Common myeloid progenitor, CD34-positive (primary cell): ENCODE results near the gene ATXN1.

Source experiments
- CTCF ChIA-PET: fragments of 350-600 bp; sonication (Branson Sonifier 250); formaldehyde crosslinking; loops from one replicate; lab custom pipeline; 2021; ENCODE audit warnings: antibody characterized with exemption; lab: Charles Lee
- POLR2A ChIA-PET: fragments of 350-600 bp; sonication (Branson Sonifier 250); formaldehyde crosslinking; loops from one replicate; lab custom pipeline; 2021; ENCODE audit warnings: antibody characterized with exemption; lab: Charles Lee
- DNase-seq, 3 donors: peaks; one replicate each; pipeline versions ENCODE4 v3.0.0 to v3.0.0-alpha.2; 2013
- H3K27ac ChIP-seq, 2 experiments: 1 replicate in 1 of 2; 2 replicates in 1 of 2; pipeline ENCODE4 v1.7.0; 2013; ENCODE audit warnings: inconsistent platforms in 2 of 2, low read length in 2 of 2, mild to moderate bottlenecking in 2 of 2, low read depth in 1 of 2, moderate library complexity in 1 of 2; ENCODE audit not compliant: severe bottlenecking in 2 of 2, insufficient read depth in 1 of 2, poor library complexity in 1 of 2
- H3K27me3 ChIP-seq, 5 experiments: replicated peaks in 2 of 5; 1 replicate in 3 of 5; 2 replicates in 2 of 5; pipeline versions ENCODE4 v1.6.1 to v1.7.0; 2013; ENCODE audit warnings: low read length in 4 of 5, mild to moderate bottlenecking in 2 of 5, moderate library complexity in 2 of 5, inconsistent platforms in 1 of 5; ENCODE audit not compliant: insufficient read depth in 5 of 5, control insufficient read depth in 4 of 5
- H3K36me3 ChIP-seq, 4 experiments: 1 replicate in 2 of 4; 2 replicates in 2 of 4; pipeline versions ENCODE4 v1.6.1 to v1.7.0; 2013; ENCODE audit warnings: low read length in 3 of 4, control low read depth in 1 of 4, mild to moderate bottlenecking in 1 of 4; ENCODE audit not compliant: control insufficient read depth in 4 of 4, insufficient read depth in 4 of 4
- H3K4me1 ChIP-seq, 4 experiments: 1 replicate in 3 of 4; 2 replicates in 1 of 4; pipeline versions ENCODE4 v1.6.1 to v1.7.1; 2013; ENCODE audit warnings: low read length in 3 of 4, mild to moderate bottlenecking in 3 of 4, control low read depth in 1 of 4, inconsistent platforms in 1 of 4, moderate library complexity in 1 of 4; ENCODE audit not compliant: control insufficient read depth in 4 of 4, insufficient read depth in 4 of 4; ENCODE audit errors: control extremely low read depth in 1 of 4
- H3K4me3 ChIP-seq, 7 experiments: 1 replicate in 4 of 7; 2 replicates in 3 of 7; pipeline versions ENCODE4 v1.5.1 to v1.7.0; 2013; ENCODE audit warnings: mild to moderate bottlenecking in 7 of 7, low read length in 6 of 7, moderate library complexity in 6 of 7, inconsistent platforms in 2 of 7, low read depth in 2 of 7, control low read depth in 1 of 7; ENCODE audit not compliant: insufficient read depth in 4 of 7, control insufficient read depth in 1 of 7; ENCODE audit errors: extremely low read depth in 1 of 7
- H3K9me3 ChIP-seq, 5 experiments: 1 replicate in 4 of 5; 2 replicates in 1 of 5; pipeline versions ENCODE4 v1.6.1 to v1.7.1; 2013; ENCODE audit warnings: low read length in 4 of 5, mild to moderate bottlenecking in 2 of 5, inconsistent platforms in 1 of 5, low read depth in 1 of 5, moderate library complexity in 1 of 5; ENCODE audit not compliant: control insufficient read depth in 4 of 5, insufficient read depth in 2 of 5; ENCODE audit errors: control extremely low read depth in 1 of 5
- WGBS: methylation state at CpG from one replicate; pipeline ENCODE4 v1.1.5; 2013; ENCODE audit not compliant: insufficient coverage; 5-methylcytosine and 5-hydroxymethylcytosine counted together

The ATXN1 gene

DNA sequence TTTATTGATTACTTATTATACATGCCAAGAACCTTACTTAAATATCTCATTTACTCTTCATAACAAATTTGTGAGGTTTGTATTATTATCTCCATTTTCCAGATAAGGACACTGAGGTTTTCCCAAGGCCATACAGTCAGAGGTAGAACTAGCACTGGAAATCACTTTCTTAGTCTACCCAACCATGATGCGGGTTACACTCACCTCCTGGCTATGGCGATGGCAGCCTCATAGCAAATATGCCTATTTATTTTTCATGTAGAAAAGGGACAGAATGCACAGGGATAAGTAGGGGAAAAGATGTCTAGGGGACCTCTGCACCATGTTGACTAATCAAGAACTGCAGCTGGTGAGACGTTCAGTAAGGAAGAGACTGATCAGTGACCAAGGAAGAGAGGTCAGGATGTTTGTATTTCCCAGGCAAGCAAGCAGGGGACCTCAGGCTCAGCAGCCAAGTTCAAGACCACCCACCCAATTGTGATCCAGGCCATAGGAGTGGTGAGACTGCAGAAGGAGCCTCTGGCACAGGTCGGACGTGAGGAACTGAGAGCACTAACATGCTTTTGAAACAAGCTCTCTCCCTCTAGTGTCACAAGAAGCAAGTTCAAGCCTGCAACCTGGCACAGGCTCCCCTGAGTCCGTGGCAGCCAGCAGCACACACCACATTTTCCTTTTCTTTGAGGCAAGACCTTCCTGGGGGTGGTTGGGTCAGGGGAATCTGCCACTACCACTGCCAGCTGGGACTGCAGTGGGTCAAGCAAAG is 425.0 kb downstream of the ATXN1 start:
- H3K36me3 ChIP-seq, result no peaks in the 10 kb centered on the region
- POLR2A ChIA-PET, result no interaction called here
- no peaks in the 10 kb centered on the region for H3K9me3 ChIP-seq
- H3K27ac ChIP-seq, result no peak overlapping the region
- CTCF ChIA-PET, result interaction anchor here (0.6 to 1.3 kb wide), 3 partner anchors 15 to 73 kb away, joined by 3 to 6 read pairs (median 3); no protein-coding TSS in a partner anchor
- H3K4me1 ChIP-seq, result peaks cover 2 to 13% (median 8%) of the 10 kb centered on the region in 4 experiments
- no peak for DNase-seq
- H3K4me3 ChIP-seq, result no peak overlapping the region
- WGBS, result 97% methylated on average over 6 of the region's 6 CpGs
- H3K27me3 ChIP-seq, result no peaks in the 10 kb centered on the region

DNA sequence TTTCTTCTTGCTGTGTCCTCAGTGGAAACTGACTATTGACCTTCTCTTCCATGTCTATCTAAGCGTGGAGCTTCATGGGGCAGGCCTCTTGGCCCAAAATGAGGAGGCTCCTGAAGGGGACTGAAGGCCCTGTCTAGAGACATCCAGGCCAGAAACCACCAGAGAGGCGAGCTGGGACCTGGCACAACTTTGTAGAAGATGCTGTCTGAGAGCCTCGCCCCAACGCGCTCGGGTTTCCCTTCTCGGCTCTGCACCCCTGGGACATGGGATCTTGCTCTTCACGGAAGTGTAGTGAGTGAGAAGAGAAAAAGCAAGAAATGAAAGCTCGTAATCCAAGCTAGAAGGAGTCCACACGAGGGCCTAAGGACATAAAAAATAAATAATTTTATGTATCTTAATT is 426.1 kb downstream of the ATXN1 start:
- H3K27ac ChIP-seq, result no peak overlapping the region
- no peaks in the 10 kb centered on the region for H3K9me3 ChIP-seq
- H3K27me3 ChIP-seq, result no peaks in the 10 kb centered on the region
- POLR2A ChIA-PET, result no interaction called here
- no peaks in the 10 kb centered on the region for H3K36me3 ChIP-seq
- peaks cover 2 to 13% (median 8%) of the 10 kb centered on the region in 4 experiments for H3K4me1 ChIP-seq
- CTCF ChIA-PET, result interaction anchor here (0.9 to 4.5 kb wide), 5 partner anchors 11 to 751 kb away, joined by 3 to 46 read pairs (median 4); no protein-coding TSS in a partner anchor
- DNase-seq, result no peak
- no peak overlapping the region for H3K4me3 ChIP-seq
- 90% methylated on average over 7 of the region's 10 CpGs for WGBS

DNA sequence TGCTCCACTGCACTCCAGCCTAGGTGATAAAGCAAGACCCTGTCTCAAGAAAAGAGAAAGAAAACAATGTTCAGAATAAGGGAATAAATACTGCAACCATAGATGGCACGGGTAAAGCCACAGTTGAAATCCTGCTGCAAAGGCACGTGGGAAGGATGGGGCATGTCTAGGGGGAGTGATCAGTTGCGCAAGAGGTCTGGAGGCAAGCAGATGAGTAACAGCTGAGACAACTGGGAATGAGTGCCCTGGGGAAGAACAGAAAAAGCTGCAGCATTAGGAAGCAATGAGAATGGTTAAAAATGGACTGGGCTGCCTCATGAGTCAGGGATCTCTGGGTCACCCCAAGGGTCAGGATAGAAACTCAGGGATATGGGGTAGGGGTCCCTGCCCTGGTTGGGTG is 426.6 kb downstream of the ATXN1 start:
- no peak overlapping the region for H3K27ac ChIP-seq
- no peak overlapping the region for H3K4me3 ChIP-seq
- WGBS, result 83% methylated on average over 3 of the region's 3 CpGs
- ChIA-PET CTCF (interaction anchor here (0.9 to 4.5 kb wide), 7 partner anchors 12 to 752 kb away, joined by 3 to 46 read pairs (median 4); no protein-coding TSS in a partner anchor), POLR2A (interaction anchor here (0.6 kb wide), 1 partner anchor 634 kb away, joined by 5 read pairs; no protein-coding TSS in a partner anchor)
- no peak for DNase-seq
- H3K36me3 ChIP-seq, result no peaks in the 10 kb centered on the region
- peaks cover 2 to 13% (median 8%) of the 10 kb centered on the region in 4 experiments for H3K4me1 ChIP-seq
- no peaks in the 10 kb centered on the region for H3K9me3 ChIP-seq
- no peaks in the 10 kb centered on the region for H3K27me3 ChIP-seq

DNA sequence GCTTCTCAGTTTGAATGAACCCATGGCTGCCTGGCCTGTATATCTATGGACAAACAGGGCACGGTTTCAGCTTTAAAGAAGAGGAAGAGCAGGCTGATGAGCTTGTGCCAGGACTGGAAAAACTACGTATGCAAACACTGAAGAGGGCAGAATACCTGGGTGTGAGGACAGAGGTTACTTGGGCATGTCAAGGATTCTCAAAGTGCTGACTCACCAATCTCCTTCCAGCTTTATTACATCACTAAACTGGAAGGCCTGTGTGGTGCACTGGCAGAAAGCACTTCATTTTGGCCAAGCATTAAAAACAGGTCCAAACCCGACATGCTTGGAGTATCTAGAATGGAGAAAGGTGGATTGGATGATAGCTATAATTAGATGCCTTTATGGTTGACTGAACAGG is 427.7 kb downstream of the ATXN1 start:
- no peak for DNase-seq
- ChIA-PET POLR2A (interaction anchor here (0.7 kb wide), 1 partner anchor 44 kb away, joined by 3 read pairs; no protein-coding TSS in a partner anchor), CTCF (interaction anchor here (0.9 to 4.5 kb wide), 15 partner anchors 9 to 753 kb away, joined by 3 to 46 read pairs (median 7); no protein-coding TSS in a partner anchor)
- Histone ChIP-seq H3K27ac (no peak overlapping the region), H3K4me3 (no peak overlapping the region), H3K36me3 (no peaks in the 10 kb centered on the region), H3K27me3 (no peaks in the 10 kb centered on the region), H3K9me3 (no peaks in the 10 kb centered on the region), H3K4me1 (peaks cover 2 to 13% (median 8%) of the 10 kb centered on the region in 4 experiments)
- WGBS, result 100% methylated on average over 1 of the region's 3 CpGs

DNA sequence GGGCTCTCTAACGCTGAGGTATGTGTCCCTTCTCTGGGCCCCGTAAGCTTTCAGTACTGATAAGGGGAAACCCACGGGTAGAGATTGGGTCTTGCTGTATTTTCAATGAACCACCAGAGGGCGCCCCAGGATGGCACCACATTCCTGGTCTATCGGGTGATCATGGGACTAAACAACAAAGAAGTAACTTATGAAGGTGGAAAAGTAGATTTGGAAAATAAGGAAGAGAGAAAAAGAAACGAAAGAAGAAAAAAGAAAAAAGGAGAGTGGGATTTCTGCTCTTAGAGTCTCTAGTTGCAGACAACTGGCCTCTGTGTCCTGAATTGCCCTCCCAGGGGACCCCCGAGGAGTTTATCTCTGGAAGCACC is 429.1 kb downstream of the ATXN1 start:
- Histone ChIP-seq H3K9me3 (no peaks in the 10 kb centered on the region), H3K4me1 (peaks cover 2 to 13% (median 8%) of the 10 kb centered on the region in 4 experiments), H3K36me3 (peaks cover 0 to 8% (median 1%) of the 10 kb centered on the region in 4 experiments), H3K27me3 (no peaks in the 10 kb centered on the region), H3K27ac (no peak overlapping the region), H3K4me3 (peak overlapping the region in 2 of 7 experiments; percentile 25 to 56)
- ChIA-PET POLR2A (no interaction called here), CTCF (interaction anchor here (0.9 to 4.5 kb wide), 20 partner anchors 9 to 754 kb away, joined by 3 to 46 read pairs (median 4); partner anchors contain the start of gene ATXN1)
- 0% methylated on average over 5 of the region's 7 CpGs for WGBS
- DNase-seq, result peak; percentile 75 to 86 (median 82)

DNA sequence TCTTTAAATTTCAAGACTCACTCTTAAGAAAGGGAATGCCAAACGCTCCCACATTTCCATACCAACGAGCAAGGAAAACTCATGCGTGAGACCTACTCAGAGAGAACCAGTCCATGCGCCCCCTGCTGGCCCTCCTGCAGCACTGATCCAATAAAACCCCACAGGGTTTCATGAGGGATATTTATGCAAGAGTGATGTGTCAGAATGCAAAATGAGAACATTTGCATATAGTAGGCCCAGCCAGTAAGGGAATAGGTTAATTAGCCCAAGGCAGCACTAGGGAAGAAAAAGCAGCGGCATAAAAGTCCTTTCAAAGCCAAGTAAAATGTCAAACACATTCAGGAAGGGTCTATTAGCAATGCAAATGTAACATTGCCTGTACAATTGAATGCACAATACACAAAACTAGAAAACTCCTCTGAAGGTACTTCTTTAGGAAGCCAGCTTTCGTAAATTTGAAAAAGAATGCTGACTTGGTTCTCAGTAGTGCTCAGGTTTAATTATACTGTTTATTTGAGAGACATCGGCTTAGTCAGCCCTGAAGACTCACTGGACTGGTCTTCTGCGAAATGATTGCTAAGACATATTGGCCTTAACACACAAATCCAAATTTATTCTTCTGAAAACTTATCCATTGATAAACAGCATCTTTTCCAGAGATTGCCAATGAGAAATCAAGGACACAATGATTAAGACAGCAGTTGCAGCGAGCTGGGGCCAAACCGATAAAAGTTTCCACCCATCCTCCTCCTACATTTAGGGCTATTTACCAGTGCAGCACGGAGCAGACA is 429.7 kb downstream of the ATXN1 start:
- Histone ChIP-seq H3K27ac (no peak overlapping the region), H3K4me3 (peak overlapping the region in 2 of 7 experiments; percentile 25 to 56), H3K4me1 (peaks cover 2 to 13% (median 8%) of the 10 kb centered on the region in 4 experiments), H3K9me3 (no peaks in the 10 kb centered on the region), H3K27me3 (no peaks in the 10 kb centered on the region), H3K36me3 (peaks cover 0 to 14% (median 6%) of the 10 kb centered on the region in 4 experiments)
- 20% methylated on average over 6 of the region's 11 CpGs for WGBS
- POLR2A ChIA-PET, result no interaction called here
- peak; percentile 61 to 73 (median 70) for DNase-seq
- CTCF ChIA-PET, result interaction anchor here (0.9 to 4.5 kb wide), 17 partner anchors 9 to 755 kb away, joined by 3 to 46 read pairs (median 5); partner anchors contain the start of gene ATXN1
